ENCODE data around the gene CMTM8. TPM values are rescaled to one million over a fixed set of nuclear protein-coding genes. Genes with fewer than 3 reads are reported as not detected.
A peak's percentile ranks its signal among the peaks of the same experiment; 100 is the strongest.

The CMTM8 gene
- total and polyA plus RNA-seq, 2 of the 8 experiments (the other 6 are each of a cell fraction or from before 2014, with no cell fraction given), result 10.5 to 22.4 TPM

DNA sequence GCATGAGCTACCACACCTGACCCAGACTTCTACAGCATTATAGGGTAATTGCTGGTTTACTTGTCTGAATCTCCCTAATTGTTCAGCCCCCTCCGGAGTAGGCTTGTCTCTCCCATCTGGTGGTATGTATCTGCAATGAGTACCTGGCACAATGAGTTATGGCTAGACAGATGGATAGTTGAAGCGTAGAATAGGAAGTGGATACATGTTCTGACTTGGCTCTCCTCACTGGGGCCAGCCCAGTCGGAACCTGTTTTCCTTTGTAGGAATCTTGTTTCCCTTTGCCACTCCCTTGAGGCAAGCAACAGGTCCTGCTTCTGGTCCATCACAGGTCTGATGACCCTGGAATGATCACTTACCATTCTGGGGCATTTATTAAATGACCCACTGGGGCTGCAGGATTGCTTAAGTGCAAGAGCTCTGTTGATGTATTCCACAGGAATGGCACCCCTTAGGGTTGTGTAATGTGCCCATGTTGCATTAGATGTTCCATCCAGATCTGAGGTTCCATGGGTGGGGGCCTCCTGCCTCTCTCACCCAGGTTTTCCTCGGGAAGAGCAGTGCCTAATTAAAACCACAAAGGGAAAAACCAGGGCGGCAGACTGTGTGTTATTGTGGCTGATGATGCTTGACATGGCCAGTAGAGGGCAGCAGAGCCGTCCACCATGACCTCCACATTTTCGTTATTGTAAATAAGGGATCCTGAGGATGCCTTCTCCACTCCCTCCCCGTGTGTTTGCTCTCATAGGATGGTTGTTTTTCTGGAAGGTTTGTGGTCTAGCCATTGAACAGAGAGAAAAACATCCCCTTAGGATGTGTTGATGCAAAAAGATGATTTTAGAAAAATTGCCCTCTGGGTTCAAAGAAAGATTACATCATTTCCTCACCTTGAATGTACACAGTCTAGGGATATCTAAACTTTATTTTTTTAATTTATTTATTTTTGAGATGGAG lies 58.0 kb downstream of the CMTM8 start (continued):
- TF ChIP-seq, protein P1, sequence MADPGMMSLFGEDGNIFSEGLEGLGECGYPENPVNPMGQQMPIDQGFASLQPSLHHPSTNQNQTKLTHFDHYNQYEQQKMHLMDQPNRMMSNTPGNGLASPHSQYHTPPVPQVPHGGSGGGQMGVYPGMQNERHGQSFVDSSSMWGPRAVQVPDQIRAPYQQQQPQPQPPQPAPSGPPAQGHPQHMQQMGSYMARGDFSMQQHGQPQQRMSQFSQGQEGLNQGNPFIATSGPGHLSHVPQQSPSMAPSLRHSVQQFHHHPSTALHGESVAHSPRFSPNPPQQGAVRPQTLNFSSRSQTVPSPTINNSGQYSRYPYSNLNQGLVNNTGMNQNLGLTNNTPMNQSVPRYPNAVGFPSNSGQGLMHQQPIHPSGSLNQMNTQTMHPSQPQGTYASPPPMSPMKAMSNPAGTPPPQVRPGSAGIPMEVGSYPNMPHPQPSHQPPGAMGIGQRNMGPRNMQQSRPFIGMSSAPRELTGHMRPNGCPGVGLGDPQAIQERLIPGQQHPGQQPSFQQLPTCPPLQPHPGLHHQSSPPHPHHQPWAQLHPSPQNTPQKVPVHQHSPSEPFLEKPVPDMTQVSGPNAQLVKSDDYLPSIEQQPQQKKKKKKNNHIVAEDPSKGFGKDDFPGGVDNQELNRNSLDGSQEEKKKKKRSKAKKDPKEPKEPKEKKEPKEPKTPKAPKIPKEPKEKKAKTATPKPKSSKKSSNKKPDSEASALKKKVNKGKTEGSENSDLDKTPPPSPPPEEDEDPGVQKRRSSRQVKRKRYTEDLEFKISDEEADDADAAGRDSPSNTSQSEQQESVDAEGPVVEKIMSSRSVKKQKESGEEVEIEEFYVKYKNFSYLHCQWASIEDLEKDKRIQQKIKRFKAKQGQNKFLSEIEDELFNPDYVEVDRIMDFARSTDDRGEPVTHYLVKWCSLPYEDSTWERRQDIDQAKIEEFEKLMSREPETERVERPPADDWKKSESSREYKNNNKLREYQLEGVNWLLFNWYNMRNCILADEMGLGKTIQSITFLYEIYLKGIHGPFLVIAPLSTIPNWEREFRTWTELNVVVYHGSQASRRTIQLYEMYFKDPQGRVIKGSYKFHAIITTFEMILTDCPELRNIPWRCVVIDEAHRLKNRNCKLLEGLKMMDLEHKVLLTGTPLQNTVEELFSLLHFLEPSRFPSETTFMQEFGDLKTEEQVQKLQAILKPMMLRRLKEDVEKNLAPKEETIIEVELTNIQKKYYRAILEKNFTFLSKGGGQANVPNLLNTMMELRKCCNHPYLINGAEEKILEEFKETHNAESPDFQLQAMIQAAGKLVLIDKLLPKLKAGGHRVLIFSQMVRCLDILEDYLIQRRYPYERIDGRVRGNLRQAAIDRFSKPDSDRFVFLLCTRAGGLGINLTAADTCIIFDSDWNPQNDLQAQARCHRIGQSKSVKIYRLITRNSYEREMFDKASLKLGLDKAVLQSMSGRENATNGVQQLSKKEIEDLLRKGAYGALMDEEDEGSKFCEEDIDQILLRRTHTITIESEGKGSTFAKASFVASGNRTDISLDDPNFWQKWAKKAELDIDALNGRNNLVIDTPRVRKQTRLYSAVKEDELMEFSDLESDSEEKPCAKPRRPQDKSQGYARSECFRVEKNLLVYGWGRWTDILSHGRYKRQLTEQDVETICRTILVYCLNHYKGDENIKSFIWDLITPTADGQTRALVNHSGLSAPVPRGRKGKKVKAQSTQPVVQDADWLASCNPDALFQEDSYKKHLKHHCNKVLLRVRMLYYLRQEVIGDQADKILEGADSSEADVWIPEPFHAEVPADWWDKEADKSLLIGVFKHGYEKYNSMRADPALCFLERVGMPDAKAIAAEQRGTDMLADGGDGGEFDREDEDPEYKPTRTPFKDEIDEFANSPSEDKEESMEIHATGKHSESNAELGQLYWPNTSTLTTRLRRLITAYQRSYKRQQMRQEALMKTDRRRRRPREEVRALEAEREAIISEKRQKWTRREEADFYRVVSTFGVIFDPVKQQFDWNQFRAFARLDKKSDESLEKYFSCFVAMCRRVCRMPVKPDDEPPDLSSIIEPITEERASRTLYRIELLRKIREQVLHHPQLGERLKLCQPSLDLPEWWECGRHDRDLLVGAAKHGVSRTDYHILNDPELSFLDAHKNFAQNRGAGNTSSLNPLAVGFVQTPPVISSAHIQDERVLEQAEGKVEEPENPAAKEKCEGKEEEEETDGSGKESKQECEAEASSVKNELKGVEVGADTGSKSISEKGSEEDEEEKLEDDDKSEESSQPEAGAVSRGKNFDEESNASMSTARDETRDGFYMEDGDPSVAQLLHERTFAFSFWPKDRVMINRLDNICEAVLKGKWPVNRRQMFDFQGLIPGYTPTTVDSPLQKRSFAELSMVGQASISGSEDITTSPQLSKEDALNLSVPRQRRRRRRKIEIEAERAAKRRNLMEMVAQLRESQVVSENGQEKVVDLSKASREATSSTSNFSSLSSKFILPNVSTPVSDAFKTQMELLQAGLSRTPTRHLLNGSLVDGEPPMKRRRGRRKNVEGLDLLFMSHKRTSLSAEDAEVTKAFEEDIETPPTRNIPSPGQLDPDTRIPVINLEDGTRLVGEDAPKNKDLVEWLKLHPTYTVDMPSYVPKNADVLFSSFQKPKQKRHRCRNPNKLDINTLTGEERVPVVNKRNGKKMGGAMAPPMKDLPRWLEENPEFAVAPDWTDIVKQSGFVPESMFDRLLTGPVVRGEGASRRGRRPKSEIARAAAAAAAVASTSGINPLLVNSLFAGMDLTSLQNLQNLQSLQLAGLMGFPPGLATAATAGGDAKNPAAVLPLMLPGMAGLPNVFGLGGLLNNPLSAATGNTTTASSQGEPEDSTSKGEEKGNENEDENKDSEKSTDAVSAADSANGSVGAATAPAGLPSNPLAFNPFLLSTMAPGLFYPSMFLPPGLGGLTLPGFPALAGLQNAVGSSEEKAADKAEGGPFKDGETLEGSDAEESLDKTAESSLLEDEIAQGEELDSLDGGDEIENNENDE (IDR thresholded peaks at IDR 0.05; ENCODE audit: insufficient replicate concordance, low read length), result no peak
- no peak for TF ChIP-seq SIN3A (conservative IDR thresholded peaks at IDR 0.05 in 1 of 2, IDR thresholded peaks at IDR 0.05 in 1 of 2; ENCODE audit: low read depth in 1 of 2, low read length in 2 of 2)
- TF ChIP-seq, protein P2, sequence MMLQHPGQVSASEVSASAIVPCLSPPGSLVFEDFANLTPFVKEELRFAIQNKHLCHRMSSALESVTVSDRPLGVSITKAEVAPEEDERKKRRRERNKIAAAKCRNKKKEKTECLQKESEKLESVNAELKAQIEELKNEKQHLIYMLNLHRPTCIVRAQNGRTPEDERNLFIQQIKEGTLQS (IDR thresholded peaks at IDR 0.05; ENCODE audit: insufficient read depth, low read depth, low read length), result peak; percentile 5; the same call in 1 of the 2 replicates
- TF ChIP-seq POLR2A (IDR thresholded peaks at IDR 0.05; ENCODE audit: control extremely low read depth in 1 of 2, low read depth in 2 of 2, low read length in 2 of 2), result no peak
- no peak for TF ChIP-seq FOSL1 (IDR thresholded peaks at IDR 0.05; ENCODE audit: insufficient read depth, low read depth, low read length)
- TF ChIP-seq CREB1 (IDR thresholded peaks at IDR 0.05), result peak; percentile 73
- no peak for TF ChIP-seq BRCA1 (IDR thresholded peaks at IDR 0.05; ENCODE audit: low read depth, low read length)
- peak; percentile 33; the same call in 1 of the 2 replicates for TF ChIP-seq TEAD4 (IDR thresholded peaks at IDR 0.05; ENCODE audit: low read depth, low read length)
- no peak for TF ChIP-seq CTBP2 (IDR thresholded peaks at IDR 0.05; ENCODE audit: borderline replicate concordance, insufficient read depth, insufficient read length, low read length)
